ENCODE measurements around the gene NPHP4. TPM values are rescaled to one million over a fixed set of nuclear protein-coding genes. Genes with fewer than 3 reads are reported as not detected.

NPHP4 gene
- total and polyA plus RNA-seq, 4 donors: 1.7 to 5.6 (median 3.5) TPM

DNA sequence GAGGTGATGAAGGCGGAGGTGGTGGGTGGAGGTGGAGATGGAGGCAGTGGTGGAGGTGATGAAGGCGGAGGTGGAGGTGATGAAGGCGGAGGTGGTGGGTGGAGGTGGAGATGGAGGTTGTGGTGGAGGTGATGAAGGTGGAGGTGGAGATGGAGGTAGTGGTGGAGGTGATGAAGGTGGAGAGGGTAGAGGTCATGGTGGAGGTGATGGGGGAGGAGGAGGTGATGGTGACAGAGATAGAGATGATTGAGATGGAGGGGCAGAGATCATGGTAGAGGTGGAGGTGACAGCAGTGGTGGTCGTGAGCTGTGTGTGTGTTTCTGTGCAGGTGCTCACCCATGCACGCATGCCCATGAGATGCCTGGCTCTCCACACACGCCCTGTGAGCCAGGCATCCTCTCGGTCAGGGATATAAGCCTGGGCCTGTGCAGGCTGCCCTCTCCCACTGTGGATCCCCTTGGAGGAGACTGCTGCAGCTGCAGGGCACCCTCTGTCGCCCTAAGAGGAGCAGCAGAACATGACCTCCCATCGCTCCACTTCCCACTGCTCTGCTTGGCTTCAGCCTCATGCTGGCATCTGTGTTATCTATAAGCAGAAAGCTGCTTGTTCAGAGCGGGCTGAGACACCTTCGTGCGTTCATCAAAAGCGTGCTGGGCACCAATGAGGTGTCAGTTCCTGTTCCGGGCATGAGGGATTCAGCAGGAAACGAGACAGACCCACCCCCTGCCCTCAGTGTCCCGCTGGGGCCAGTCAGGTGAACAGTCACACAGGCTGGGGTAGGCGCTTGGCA is 20.5 kb upstream of the NPHP4 start:
- Histone ChIP-seq H3K9me3 (ENCODE audit: control insufficient read depth in 4 of 4, low read length in 3 of 4) (no peaks in the 10 kb centered on the region), H3K4me3 (ENCODE audit: low read depth in 1 of 3, low read length in 3 of 3) (no peak overlapping the region), H3K27me3 (ENCODE audit: control insufficient read depth in 4 of 4, insufficient read depth in 4 of 4, low read length in 3 of 4) (no peaks in the 10 kb centered on the region), H3K4me1 (ENCODE audit: control insufficient read depth in 4 of 4, insufficient read depth in 4 of 4, low read length in 3 of 4) (no peaks in the 10 kb centered on the region), H3K36me3 (ENCODE audit: control insufficient read depth in 4 of 4, insufficient read depth in 3 of 4, low read depth in 1 of 4, low read length in 3 of 4) (no peaks in the 10 kb centered on the region), H3K9ac (ENCODE audit: low read depth in 1 of 2, low read length in 2 of 2) (no peak overlapping the region), H3K27ac (ENCODE audit: low read depth in 1 of 2, low read length in 2 of 2) (no peak overlapping the region)
- no peak for DNase-seq (ENCODE audit: low spot score)
- TF ChIP-seq YY1 (IDR thresholded peaks at IDR 0.05): no peak
- WGBS: 80% methylated on average over 17 of the region's 17 CpGs

DNA sequence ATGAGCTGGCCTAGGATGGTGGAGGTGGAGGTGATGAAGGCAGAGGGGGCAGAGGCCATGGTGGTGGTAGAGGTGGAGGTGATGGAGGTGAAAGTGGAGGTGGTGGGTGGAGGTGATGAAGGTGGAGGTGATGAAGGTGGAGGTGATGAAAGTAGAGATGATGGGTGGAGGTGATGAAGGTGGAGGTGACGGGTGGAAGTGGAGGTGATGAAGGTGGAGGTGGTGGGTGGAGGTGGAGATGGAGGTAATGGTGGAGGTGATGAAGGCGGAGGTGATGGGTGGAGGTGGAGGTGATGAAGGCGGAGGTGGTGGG is 19.7 kb upstream of the NPHP4 start:
- no peaks in the 10 kb centered on the region for H3K4me1 ChIP-seq (ENCODE audit: control insufficient read depth in 4 of 4, insufficient read depth in 4 of 4, low read length in 3 of 4)
- no peaks in the 10 kb centered on the region for H3K9me3 ChIP-seq (ENCODE audit: control insufficient read depth in 4 of 4, low read length in 3 of 4)
- H3K27me3 ChIP-seq (ENCODE audit: control insufficient read depth in 4 of 4, insufficient read depth in 4 of 4, low read length in 3 of 4): no peaks in the 10 kb centered on the region
- 89% methylated on average over 3 of the region's 3 CpGs for WGBS
- DNase-seq (ENCODE audit: low spot score): no peak
- TF ChIP-seq RXRA (IDR thresholded peaks at IDR 0.05) (no peak), FOXA2 (IDR thresholded peaks at IDR 0.05) (no peak), FOXA1 (IDR thresholded peaks at IDR 0.05) (no peak), EGR1 (IDR thresholded peaks at IDR 0.05; ENCODE audit: low read depth in 2 of 2) (no peak), GABPA (IDR thresholded peaks at IDR 0.05 in 1 of 2, conservative IDR thresholded peaks at IDR 0.05 in 1 of 2) (no peak), JUND (IDR thresholded peaks at IDR 0.05) (no peak), RAD21 (IDR thresholded peaks at IDR 0.05) (no peak), TAF1 (conservative IDR thresholded peaks at IDR 0.05) (no peak), YY1 (IDR thresholded peaks at IDR 0.05) (no peak), HNF4G (IDR thresholded peaks at IDR 0.05) (no peak), SP1 (IDR thresholded peaks at IDR 0.05) (no peak), NR2F2 (IDR thresholded peaks at IDR 0.05) (no peak)
- TF ChIP-seq, protein P1, sequence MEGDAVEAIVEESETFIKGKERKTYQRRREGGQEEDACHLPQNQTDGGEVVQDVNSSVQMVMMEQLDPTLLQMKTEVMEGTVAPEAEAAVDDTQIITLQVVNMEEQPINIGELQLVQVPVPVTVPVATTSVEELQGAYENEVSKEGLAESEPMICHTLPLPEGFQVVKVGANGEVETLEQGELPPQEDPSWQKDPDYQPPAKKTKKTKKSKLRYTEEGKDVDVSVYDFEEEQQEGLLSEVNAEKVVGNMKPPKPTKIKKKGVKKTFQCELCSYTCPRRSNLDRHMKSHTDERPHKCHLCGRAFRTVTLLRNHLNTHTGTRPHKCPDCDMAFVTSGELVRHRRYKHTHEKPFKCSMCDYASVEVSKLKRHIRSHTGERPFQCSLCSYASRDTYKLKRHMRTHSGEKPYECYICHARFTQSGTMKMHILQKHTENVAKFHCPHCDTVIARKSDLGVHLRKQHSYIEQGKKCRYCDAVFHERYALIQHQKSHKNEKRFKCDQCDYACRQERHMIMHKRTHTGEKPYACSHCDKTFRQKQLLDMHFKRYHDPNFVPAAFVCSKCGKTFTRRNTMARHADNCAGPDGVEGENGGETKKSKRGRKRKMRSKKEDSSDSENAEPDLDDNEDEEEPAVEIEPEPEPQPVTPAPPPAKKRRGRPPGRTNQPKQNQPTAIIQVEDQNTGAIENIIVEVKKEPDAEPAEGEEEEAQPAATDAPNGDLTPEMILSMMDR (IDR thresholded peaks at IDR 0.05; ENCODE audit: low read depth, low read length, missing input control): no peak
- TF ChIP-seq, protein P2, sequence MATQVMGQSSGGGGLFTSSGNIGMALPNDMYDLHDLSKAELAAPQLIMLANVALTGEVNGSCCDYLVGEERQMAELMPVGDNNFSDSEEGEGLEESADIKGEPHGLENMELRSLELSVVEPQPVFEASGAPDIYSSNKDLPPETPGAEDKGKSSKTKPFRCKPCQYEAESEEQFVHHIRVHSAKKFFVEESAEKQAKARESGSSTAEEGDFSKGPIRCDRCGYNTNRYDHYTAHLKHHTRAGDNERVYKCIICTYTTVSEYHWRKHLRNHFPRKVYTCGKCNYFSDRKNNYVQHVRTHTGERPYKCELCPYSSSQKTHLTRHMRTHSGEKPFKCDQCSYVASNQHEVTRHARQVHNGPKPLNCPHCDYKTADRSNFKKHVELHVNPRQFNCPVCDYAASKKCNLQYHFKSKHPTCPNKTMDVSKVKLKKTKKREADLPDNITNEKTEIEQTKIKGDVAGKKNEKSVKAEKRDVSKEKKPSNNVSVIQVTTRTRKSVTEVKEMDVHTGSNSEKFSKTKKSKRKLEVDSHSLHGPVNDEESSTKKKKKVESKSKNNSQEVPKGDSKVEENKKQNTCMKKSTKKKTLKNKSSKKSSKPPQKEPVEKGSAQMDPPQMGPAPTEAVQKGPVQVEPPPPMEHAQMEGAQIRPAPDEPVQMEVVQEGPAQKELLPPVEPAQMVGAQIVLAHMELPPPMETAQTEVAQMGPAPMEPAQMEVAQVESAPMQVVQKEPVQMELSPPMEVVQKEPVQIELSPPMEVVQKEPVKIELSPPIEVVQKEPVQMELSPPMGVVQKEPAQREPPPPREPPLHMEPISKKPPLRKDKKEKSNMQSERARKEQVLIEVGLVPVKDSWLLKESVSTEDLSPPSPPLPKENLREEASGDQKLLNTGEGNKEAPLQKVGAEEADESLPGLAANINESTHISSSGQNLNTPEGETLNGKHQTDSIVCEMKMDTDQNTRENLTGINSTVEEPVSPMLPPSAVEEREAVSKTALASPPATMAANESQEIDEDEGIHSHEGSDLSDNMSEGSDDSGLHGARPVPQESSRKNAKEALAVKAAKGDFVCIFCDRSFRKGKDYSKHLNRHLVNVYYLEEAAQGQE (IDR thresholded peaks at IDR 0.05): no peak
- TF ChIP-seq, protein P3, sequence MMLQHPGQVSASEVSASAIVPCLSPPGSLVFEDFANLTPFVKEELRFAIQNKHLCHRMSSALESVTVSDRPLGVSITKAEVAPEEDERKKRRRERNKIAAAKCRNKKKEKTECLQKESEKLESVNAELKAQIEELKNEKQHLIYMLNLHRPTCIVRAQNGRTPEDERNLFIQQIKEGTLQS (IDR thresholded peaks at IDR 0.05): no peak
- TF ChIP-seq, protein P4, sequence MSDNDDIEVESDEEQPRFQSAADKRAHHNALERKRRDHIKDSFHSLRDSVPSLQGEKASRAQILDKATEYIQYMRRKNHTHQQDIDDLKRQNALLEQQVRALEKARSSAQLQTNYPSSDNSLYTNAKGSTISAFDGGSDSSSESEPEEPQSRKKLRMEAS (IDR thresholded peaks at IDR 0.05): no peak
- TF ChIP-seq, protein P5, sequence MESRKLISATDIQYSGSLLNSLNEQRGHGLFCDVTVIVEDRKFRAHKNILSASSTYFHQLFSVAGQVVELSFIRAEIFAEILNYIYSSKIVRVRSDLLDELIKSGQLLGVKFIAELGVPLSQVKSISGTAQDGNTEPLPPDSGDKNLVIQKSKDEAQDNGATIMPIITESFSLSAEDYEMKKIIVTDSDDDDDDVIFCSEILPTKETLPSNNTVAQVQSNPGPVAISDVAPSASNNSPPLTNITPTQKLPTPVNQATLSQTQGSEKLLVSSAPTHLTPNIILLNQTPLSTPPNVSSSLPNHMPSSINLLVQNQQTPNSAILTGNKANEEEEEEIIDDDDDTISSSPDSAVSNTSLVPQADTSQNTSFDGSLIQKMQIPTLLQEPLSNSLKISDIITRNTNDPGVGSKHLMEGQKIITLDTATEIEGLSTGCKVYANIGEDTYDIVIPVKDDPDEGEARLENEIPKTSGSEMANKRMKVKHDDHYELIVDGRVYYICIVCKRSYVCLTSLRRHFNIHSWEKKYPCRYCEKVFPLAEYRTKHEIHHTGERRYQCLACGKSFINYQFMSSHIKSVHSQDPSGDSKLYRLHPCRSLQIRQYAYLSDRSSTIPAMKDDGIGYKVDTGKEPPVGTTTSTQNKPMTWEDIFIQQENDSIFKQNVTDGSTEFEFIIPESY (IDR thresholded peaks at IDR 0.05): no peak
- no peak overlapping the region for H3K4me3 ChIP-seq (ENCODE audit: low read depth in 1 of 3, low read length in 3 of 3)
- no peaks in the 10 kb centered on the region for H3K36me3 ChIP-seq (ENCODE audit: control insufficient read depth in 4 of 4, insufficient read depth in 3 of 4, low read depth in 1 of 4, low read length in 3 of 4)
- H3K9ac ChIP-seq (ENCODE audit: low read depth in 1 of 2, low read length in 2 of 2): no peak overlapping the region
- H3K27ac ChIP-seq (ENCODE audit: low read depth in 1 of 2, low read length in 2 of 2): no peak overlapping the region

Data from liver (tissue), 9 donors.